T-helper 1 cell treated with Interleukin-12 subunit alpha and Interleukin-12 subunit beta and Interleukin-4 antibody, amounts not matched to agents 30 μg/mL and 1 μg/mL, for 36 hours (primary cell): ENCODE measurements around the gene WDFY4.
A peak's percentile ranks its signal among the peaks of the same experiment; 100 is the strongest.

ENCODE experiments used
- H3K27ac Mint-ChIP-seq: one replicate; pipeline ENCODE4 v1.8.0; 2021; ENCODE audit warnings: mild to moderate bottlenecking, mixed read lengths
- H3K27me3 Mint-ChIP-seq: one replicate; pipeline ENCODE4 v1.8.0; 2021; ENCODE audit warnings: low read depth, mixed read lengths
- H3K36me3 Mint-ChIP-seq: one replicate; pipeline ENCODE4 v1.8.0; 2021; ENCODE audit warnings: low read depth, mixed read lengths
- H3K4me1 Mint-ChIP-seq: one replicate; pipeline ENCODE4 v1.8.0; 2021; ENCODE audit warnings: low read depth, mixed read lengths
- H3K4me3 Mint-ChIP-seq: one replicate; pipeline ENCODE4 v1.8.0; 2021; ENCODE audit warnings: mild to moderate bottlenecking, moderate library complexity, mixed read lengths
- H3K9me3 Mint-ChIP-seq: one replicate; pipeline ENCODE4 v1.8.0; 2021; ENCODE audit warnings: mixed read lengths

Gene WDFY4

GRCh38 chr10:48782386-48782785 lies 97.7 kb downstream of the WDFY4 start:
- Mint-ChIP-seq H3K27ac (no peak overlapping the region), H3K4me3 (no peak overlapping the region), H3K36me3 (no peaks in the 10 kb centered on the region), H3K9me3 (no peaks in the 10 kb centered on the region), H3K4me1 (no peaks in the 10 kb centered on the region), H3K27me3 (peaks cover 16% of the 10 kb centered on the region)

- no peaks in the 10 kb centered on the region for H3K4me1 Mint-ChIP-seq
- no peak overlapping the region for H3K4me3 Mint-ChIP-seq
- H3K27me3 Mint-ChIP-seq, result peaks cover 21% of the 10 kb centered on the region
- H3K27ac Mint-ChIP-seq, result no peak overlapping the region
- H3K9me3 Mint-ChIP-seq, result no peaks in the 10 kb centered on the region
- H3K36me3 Mint-ChIP-seq, result no peaks in the 10 kb centered on the region
These were observed 99.4 kb downstream of the WDFY4 start for GRCh38 chr10:48784031-48784430.

GRCh38 chr10:48785796-48786195 lies 101.1 kb downstream of the WDFY4 start:
- Mint-ChIP-seq H3K27ac (no peak overlapping the region), H3K27me3 (peaks cover 22% of the 10 kb centered on the region), H3K4me3 (no peak overlapping the region), H3K36me3 (no peaks in the 10 kb centered on the region), H3K9me3 (no peaks in the 10 kb centered on the region), H3K4me1 (no peaks in the 10 kb centered on the region)

GRCh38 chr10:48786606-48787282 lies 102.1 kb downstream of the WDFY4 start:
- H3K27me3 Mint-ChIP-seq, result peaks cover 22% of the 10 kb centered on the region
- H3K4me1 Mint-ChIP-seq, result no peaks in the 10 kb centered on the region
- no peak overlapping the region for H3K27ac Mint-ChIP-seq
- no peaks in the 10 kb centered on the region for H3K9me3 Mint-ChIP-seq
- no peak overlapping the region for H3K4me3 Mint-ChIP-seq
- H3K36me3 Mint-ChIP-seq, result no peaks in the 10 kb centered on the region

GRCh38 chr10:48788554-48788953 lies 103.9 kb downstream of the WDFY4 start:
- Mint-ChIP-seq H3K4me3 (no peak overlapping the region), H3K27me3 (peaks cover 13% of the 10 kb centered on the region), H3K4me1 (peaks cover 4% of the 10 kb centered on the region), H3K36me3 (no peaks in the 10 kb centered on the region), H3K9me3 (no peaks in the 10 kb centered on the region), H3K27ac (no peak overlapping the region)

GRCh38 chr10:48789486-48790456 lies 105.1 kb downstream of the WDFY4 start:
- Mint-ChIP-seq H3K9me3 (no peaks in the 10 kb centered on the region), H3K4me1 (peaks cover 4% of the 10 kb centered on the region), H3K27ac (no peak overlapping the region), H3K4me3 (no peak overlapping the region), H3K36me3 (no peaks in the 10 kb centered on the region), H3K27me3 (peaks cover 13% of the 10 kb centered on the region)

GRCh38 chr10:48790457-48791044 lies 105.9 kb downstream of the WDFY4 start:
- no peak overlapping the region for H3K27ac Mint-ChIP-seq
- H3K9me3 Mint-ChIP-seq, result no peaks in the 10 kb centered on the region
- H3K4me1 Mint-ChIP-seq, result peaks cover 4% of the 10 kb centered on the region
- peaks cover 13% of the 10 kb centered on the region for H3K27me3 Mint-ChIP-seq
- H3K36me3 Mint-ChIP-seq, result no peaks in the 10 kb centered on the region
- H3K4me3 Mint-ChIP-seq, result no peak overlapping the region

- Mint-ChIP-seq H3K4me1 (peaks cover 4% of the 10 kb centered on the region), H3K27me3 (peaks cover 13% of the 10 kb centered on the region), H3K9me3 (no peaks in the 10 kb centered on the region), H3K4me3 (no peak overlapping the region), H3K36me3 (no peaks in the 10 kb centered on the region), H3K27ac (no peak overlapping the region)
These were observed 106.7 kb downstream of the WDFY4 start for GRCh38 chr10:48791267-48791928.

- no peaks in the 10 kb centered on the region for H3K36me3 Mint-ChIP-seq
- H3K9me3 Mint-ChIP-seq, result no peaks in the 10 kb centered on the region
- H3K4me1 Mint-ChIP-seq, result peaks cover 4% of the 10 kb centered on the region
- H3K27me3 Mint-ChIP-seq, result peaks cover 8% of the 10 kb centered on the region
- H3K4me3 Mint-ChIP-seq, result no peak overlapping the region
- no peak overlapping the region for H3K27ac Mint-ChIP-seq
These were observed 107.4 kb downstream of the WDFY4 start for GRCh38 chr10:48792121-48792520.

GRCh38 chr10:48792687-48793096 lies 108.0 kb downstream of the WDFY4 start:
- peak overlapping the region; percentile 25 for H3K4me3 Mint-ChIP-seq
- H3K9me3 Mint-ChIP-seq, result no peaks in the 10 kb centered on the region
- peaks cover 3% of the 10 kb centered on the region for H3K27me3 Mint-ChIP-seq
- peaks cover 4% of the 10 kb centered on the region for H3K4me1 Mint-ChIP-seq
- H3K27ac Mint-ChIP-seq, result peak overlapping the region; percentile 52
- H3K36me3 Mint-ChIP-seq, result no peaks in the 10 kb centered on the region

GRCh38 chr10:48794074-48794473 lies 109.4 kb downstream of the WDFY4 start:
- H3K27me3 Mint-ChIP-seq, result peaks cover 1% of the 10 kb centered on the region

GRCh38 chr10:48796713-48797245 lies 112.1 kb downstream of the WDFY4 start:
- peaks cover 15% of the 10 kb centered on the region for H3K9me3 Mint-ChIP-seq
- H3K36me3 Mint-ChIP-seq, result peaks cover 6% of the 10 kb centered on the region
- no peak overlapping the region for H3K27ac Mint-ChIP-seq
- H3K27me3 Mint-ChIP-seq, result no peaks in the 10 kb centered on the region
- H3K4me1 Mint-ChIP-seq, result peaks cover 17% of the 10 kb centered on the region
- H3K4me3 Mint-ChIP-seq, result no peak overlapping the region

More at GRCh38 chr10:48794074-48794473, 109.4 kb downstream of the WDFY4 start:
- H3K36me3 Mint-ChIP-seq, result no peaks in the 10 kb centered on the region
- peaks cover 2% of the 10 kb centered on the region for H3K9me3 Mint-ChIP-seq
- H3K27ac Mint-ChIP-seq, result no peak overlapping the region
- no peak overlapping the region for H3K4me3 Mint-ChIP-seq
- H3K4me1 Mint-ChIP-seq, result peaks cover 7% of the 10 kb centered on the region

GRCh38 chr10:48797830-48798229 lies 113.2 kb downstream of the WDFY4 start:
- H3K9me3 Mint-ChIP-seq, result peaks cover 15% of the 10 kb centered on the region

More at GRCh38 chr10:48797830-48798229, 113.2 kb downstream of the WDFY4 start:
- no peak overlapping the region for H3K27ac Mint-ChIP-seq
- peaks cover 19% of the 10 kb centered on the region for H3K4me1 Mint-ChIP-seq
- peaks cover 6% of the 10 kb centered on the region for H3K36me3 Mint-ChIP-seq
- H3K27me3 Mint-ChIP-seq, result no peaks in the 10 kb centered on the region
- H3K4me3 Mint-ChIP-seq, result no peak overlapping the region
